IPS DF 19.7 (cell line): ENCODE results near the gene PDE3B.
"Not testable (repeated sequence)": the region's sequence is repeated elsewhere in the genome, so short reads cannot be mapped to it uniquely, and the experiment has no call there.

ENCODE experiments used
- DNase-seq: peaks from one replicate; pipeline ENCODE4 v3.0.0-alpha.2; 2013; ENCODE audit warnings: low read depth, low spot score

Gene PDE3B

GRCh38 chr11:14743667-14744066 is 100.1 kb downstream of the PDE3B start:
- DNase-seq, result not testable (repeated sequence)

GRCh38 chr11:14746857-14747395 is 103.3 kb downstream of the PDE3B start:
- no peak for DNase-seq

- DNase-seq, result no peak
These were observed 104.5 kb downstream of the PDE3B start for GRCh38 chr11:14748090-14748489.

- DNase-seq, result no peak
These were observed 107.3 kb downstream of the PDE3B start for GRCh38 chr11:14750911-14751310.

- DNase-seq, result no peak
These were observed 108.4 kb downstream of the PDE3B start for GRCh38 chr11:14751975-14752407.

GRCh38 chr11:14755140-14755539 is 111.5 kb downstream of the PDE3B start:
- DNase-seq, result no peak

GRCh38 chr11:14756349-14756748 is 112.7 kb downstream of the PDE3B start:
- no peak for DNase-seq

- not testable (repeated sequence) for DNase-seq
These were observed 115.9 kb downstream of the PDE3B start for GRCh38 chr11:14759300-14760012.

- DNase-seq, result no peak
These were observed 120.6 kb downstream of the PDE3B start for GRCh38 chr11:14764179-14764578.

- DNase-seq, result no peak
These were observed 121.2 kb downstream of the PDE3B start for GRCh38 chr11:14764579-14765527.

GRCh38 chr11:14766585-14766984 is 123.0 kb downstream of the PDE3B start:
- DNase-seq, result no peak

- no peak for DNase-seq
These were observed 125.1 kb downstream of the PDE3B start for GRCh38 chr11:14768526-14769188.

- DNase-seq, result peak; percentile 12
These were observed 130.2 kb downstream of the PDE3B start for GRCh38 chr11:14773755-14774154.

- DNase-seq, result peak; percentile 7
These were observed 131.1 kb downstream of the PDE3B start for GRCh38 chr11:14774721-14775120.

- DNase-seq, result no peak
These were observed 132.3 kb downstream of the PDE3B start for GRCh38 chr11:14775897-14776296.

GRCh38 chr11:14778460-14778859 is 134.9 kb downstream of the PDE3B start:
- DNase-seq, result not testable (repeated sequence)

GRCh38 chr11:14783788-14784187 is 140.2 kb downstream of the PDE3B start:
- DNase-seq, result no peak

- DNase-seq, result no peak
These were observed 140.6 kb downstream of the PDE3B start for GRCh38 chr11:14784230-14784629.

- DNase-seq, result no peak
These were observed 146.4 kb downstream of the PDE3B start for GRCh38 chr11:14789879-14790484.

GRCh38 chr11:14793546-14793945 is 149.9 kb downstream of the PDE3B start:
- no peak for DNase-seq

- DNase-seq, result not testable (repeated sequence)
These were observed 152.4 kb downstream of the PDE3B start for GRCh38 chr11:14796028-14796427.
